GM19455 (cell line): ENCODE measurements around the gene NEU3.
"Not testable (repeated sequence)": the region's sequence is repeated elsewhere in the genome, so short reads cannot be mapped to it uniquely, and the experiment has no call there.

Experiments
- ATAC-seq: cut with Tn5 transposase; IDR thresholded peaks from one replicate; pipeline ENCODE4 v1.9.1; 2021; ENCODE audit not compliant: unreplicated experiment

NEU3 gene, protein sequence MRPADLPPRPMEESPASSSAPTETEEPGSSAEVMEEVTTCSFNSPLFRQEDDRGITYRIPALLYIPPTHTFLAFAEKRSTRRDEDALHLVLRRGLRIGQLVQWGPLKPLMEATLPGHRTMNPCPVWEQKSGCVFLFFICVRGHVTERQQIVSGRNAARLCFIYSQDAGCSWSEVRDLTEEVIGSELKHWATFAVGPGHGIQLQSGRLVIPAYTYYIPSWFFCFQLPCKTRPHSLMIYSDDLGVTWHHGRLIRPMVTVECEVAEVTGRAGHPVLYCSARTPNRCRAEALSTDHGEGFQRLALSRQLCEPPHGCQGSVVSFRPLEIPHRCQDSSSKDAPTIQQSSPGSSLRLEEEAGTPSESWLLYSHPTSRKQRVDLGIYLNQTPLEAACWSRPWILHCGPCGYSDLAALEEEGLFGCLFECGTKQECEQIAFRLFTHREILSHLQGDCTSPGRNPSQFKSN

DNA sequence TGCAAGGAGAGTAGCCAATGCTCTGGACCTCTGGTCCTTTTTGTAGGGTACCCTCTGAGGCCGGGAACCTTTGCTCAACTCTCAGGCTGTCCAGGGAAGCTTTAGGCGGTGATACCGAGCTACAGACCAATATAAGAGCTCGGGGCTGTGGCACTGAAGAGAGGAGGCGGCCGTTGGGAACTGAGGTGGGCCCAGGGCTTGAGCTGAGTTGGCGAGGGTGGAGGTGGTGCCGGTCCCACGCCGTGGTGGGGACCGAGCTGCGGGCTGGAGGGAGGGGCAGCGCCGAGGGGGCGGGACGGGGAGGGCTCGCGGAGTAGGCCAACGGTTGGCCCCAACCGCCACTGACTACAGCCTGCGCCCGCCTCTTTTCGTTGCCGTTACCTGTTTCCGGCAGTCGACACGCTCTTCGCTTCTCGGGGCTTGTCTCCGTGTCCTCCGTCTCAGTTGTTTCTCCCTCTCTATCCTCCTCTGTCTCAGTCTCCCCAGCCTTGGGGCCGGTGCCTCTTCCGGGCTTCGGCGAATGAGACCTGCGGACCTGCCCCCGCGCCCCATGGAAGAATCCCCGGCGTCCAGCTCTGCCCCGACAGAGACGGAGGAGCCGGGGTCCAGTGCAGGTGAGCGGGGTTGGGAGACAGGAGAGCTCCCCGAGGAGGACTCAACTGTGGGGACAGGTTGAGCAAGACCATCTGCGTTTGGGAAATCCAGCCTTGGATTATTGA lies at the start of gene NEU3:
Gene NEU3, plus strand, starts transcription at position 393 of the 719 bp plus-strand sequence. Its CDS starts 128 bp downstream, at position 521.
- peak; percentile 80 for ATAC-seq

DNA sequence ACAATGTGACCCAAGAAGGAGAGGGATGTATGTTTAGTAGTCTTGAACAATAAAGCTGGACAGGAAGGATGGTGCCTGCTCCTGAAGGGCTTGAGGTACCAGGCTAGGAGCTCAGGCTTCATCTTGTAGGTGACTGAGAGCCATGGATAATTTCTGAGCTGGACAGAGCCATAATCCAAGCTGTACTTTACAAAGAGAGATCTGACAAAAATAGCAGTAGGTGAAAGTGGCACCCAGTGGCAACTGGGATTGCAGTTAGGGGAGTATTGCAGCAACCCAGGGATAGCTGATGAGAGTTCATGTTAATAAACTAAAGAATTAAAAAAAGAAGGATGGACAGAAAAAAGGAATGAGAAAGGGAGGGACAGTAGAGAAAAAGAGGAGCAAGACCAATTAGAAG lies 47.2 kb upstream of the NEU3 start:
- no peak for ATAC-seq

DNA sequence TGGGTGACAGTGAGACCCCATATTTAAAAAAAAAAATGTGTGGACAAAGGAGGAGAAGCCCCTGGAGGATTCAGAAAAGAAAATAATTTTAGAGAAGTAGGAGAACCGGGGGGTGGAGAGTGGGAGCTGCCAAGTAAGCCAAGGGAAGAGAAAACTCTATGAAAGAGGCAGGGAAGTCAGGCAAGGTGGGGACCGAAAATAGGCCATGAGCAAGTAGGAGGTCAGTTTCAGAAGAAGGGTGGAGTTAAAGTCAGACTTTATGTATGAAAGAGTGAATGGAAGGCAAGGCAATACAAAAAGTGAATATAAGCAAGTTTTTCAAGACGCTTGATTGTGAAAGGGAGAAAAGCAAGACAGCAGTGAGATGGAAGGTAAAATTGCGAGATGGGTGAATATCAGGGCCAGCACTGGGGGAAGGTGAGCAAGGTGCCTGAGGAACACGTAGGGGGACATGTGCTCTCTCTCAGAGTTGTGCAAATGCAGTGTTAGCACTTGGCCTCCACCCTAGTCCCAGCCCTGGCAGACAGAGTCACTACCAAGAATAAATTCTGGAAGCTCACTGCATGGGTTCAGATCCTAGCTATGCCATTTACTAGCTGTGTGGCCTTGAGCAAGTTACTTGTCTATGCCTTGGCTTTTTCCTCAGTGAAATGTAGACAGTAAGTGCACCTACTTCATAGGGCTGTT lies 46.5 kb upstream of the NEU3 start:
- ATAC-seq = no peak

DNA sequence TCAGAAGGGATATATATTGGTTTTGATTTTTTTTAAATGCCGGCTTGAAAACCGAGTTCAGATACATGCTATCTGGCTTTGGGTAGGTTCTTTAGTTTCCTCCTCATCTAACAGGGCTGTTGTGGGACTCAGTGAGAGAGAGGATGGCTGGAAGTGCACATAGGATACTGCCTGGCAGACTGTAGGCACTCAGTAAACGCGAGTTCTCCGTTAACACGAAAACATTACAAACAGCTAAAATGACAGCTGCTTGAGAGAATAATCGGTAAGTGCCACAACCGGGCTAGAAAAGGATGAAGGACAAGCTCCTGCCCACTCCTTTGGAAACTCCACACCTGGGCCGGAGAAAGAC lies 40.2 kb upstream of the NEU3 start:
- ATAC-seq = peak; percentile 28

DNA sequence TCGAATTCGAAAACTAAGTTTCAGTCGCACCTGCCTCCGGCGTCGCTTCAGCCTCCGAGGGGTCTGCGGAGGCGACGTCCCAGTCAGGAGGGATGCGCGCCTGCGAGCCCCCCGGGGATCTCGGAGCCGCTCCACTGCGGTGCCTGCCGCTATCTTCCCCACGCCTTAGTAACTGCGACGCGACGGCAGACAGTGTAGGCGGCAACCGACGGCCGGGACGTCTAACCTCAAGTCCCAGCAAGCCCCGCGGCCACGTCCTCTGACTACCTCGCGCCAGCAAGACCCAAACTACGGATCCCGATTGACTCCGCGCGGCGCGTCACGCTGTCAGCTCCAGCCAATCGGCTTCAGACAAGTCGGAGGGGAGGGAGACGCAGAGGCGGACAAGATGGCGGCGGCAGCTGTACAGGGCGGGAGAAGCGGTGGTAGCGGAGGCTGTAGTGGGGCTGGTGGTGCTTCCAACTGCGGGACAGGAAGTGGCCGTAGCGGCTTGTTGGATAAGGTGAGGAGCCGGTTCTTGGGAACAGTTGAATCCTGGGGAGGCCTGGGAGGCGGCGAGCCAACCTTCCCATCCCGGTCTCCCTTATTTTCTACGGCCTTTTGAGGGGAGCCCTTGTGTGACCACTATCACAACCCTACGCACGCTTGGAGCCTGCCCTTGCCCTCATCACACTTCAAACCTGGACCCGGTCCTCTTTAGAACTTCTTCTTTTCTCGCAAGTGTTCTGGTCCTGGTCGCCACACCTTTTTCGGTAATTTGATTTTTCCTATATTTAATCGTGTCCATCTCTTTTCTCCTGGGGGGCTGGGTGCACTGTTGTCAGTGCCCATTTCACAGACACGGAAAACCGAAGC lies 39.6 kb upstream of the NEU3 start, which contains the start of the genes SPCS2 and XRRA1:
Gene SPCS2, plus strand, starts transcription at position 369 of the 855 bp plus-strand sequence. Its CDS starts 20 bp downstream, at position 389.
Gene XRRA1, minus strand, starts transcription at position 194 of the 855 bp plus-strand sequence. CDS start 8,213 bp downstream, outside the sequence.
- ATAC-seq = peak; percentile 89

DNA sequence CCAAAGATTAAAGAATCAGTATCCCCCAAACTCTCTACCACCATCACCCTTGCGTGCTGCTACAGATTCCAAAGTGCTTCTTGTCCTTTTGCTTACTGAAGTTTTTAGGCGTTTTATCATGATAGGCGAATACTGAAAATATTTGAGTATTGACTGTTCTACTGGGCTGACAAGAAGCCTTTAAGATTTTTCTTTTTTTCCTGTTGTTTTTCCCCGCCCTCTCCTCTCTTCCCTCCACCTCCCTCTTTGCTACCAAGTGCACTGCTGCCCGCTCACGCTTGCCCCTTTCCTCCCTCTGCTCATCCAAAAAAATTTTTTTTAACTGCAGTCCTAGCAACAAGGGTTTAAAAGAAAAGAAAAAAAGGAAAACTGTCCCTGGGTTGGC lies 39.0 kb upstream of the NEU3 start:
- no peak for ATAC-seq

DNA sequence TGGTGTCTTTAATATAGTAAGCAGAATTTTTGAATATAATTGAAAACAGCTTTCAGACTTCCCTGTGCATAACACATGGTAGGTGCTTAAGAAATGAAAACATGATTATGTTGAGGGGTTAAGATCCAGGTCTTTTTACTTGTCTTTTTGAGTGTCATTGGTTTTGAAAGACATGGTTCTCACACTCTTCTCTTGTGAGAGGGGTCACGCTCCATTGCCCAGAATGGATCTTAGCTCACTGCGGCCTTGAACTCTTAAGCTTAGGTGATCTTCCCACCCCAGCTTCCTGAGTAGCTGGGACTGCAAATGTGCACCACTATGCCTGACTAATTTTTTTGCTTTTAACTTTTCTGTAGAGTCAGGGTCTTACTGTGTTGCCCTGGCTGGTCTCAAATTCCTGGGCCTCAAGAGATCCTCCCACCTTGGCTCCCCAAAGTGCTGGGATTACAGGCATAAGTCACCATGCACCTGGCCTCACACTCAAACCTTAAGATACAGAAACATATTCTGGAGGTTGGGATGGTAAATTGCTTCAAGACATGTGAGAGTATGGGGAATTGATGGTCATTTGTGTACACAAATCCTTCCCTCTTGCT lies 38.3 kb upstream of the NEU3 start:
- no peak for ATAC-seq

DNA sequence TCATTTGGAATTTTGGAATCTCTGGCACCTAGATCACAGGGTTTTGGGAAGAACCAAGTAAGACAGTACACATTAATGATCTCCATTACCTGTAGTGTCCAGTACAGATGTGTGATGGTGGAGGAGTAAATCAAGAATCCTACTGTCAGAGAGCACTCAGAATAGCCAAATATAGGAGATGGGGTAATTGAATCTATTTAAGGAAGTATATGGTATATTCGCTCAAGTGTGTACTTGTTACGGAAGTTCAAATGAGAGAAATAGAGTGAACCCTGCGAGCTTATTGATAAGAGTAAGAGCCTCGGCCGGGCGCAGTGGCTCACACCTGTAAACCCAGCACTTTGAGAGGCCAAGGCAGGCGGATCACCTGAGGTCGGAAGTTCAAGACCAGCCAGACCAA lies 37.5 kb upstream of the NEU3 start:
- ATAC-seq = no peak

DNA sequence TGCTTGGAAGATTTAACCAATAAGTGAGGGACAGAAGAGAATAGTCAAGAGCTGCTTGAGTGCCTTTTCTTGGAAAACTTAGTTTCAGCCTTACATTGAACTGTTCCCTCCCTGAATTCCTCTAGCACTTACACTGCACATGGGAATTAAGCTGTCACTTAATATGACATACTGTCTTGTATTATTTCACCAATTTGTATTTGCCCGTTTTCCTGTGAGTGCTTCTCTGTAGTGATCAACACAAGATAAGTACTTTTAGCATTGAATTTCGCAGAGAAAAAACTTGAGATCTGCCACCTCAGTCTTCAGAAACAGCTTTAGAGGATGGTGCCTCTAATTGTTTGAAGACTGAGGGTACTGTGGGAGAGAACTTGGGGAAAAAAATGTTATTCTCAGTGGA lies 36.0 kb upstream of the NEU3 start:
- ATAC-seq = no peak

DNA sequence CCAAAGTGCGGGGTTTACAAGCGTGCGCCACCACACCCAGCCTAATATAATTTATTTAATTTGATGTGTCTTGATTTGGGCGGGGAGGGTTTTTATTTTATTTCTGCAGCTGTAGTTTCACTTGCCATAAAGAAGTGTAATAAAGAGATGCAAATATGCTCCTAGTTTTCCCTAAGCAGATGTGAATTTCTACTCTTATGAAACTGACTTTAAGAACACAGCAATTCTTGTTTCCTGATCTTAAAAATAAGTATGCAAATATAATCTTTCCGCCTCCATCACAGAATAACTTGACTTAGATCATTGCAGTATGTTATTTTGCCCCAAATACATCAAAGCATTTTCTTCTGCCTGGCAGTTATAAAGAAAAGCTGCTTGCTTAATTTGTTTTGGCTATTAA lies 35.3 kb upstream of the NEU3 start:
- ATAC-seq = no peak

DNA sequence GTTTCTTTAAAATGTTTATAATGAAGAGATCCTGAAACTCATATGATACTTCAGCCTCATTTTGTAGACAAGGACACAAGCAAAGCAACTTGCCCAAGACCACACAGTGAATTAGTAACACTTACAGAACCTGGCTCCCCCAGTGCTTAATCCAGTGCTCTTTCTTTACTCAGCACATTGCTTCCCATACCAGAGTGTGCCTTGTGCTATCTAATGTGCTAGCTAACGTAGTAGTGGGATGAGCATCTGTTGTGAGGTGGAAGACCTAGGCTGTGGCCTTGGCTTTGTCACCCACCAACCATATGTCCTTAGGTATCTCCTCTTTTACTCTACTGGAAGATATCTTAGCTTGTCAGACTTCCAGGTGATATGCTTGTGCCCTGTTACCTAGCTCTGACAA lies 34.5 kb upstream of the NEU3 start:
- no peak for ATAC-seq

DNA sequence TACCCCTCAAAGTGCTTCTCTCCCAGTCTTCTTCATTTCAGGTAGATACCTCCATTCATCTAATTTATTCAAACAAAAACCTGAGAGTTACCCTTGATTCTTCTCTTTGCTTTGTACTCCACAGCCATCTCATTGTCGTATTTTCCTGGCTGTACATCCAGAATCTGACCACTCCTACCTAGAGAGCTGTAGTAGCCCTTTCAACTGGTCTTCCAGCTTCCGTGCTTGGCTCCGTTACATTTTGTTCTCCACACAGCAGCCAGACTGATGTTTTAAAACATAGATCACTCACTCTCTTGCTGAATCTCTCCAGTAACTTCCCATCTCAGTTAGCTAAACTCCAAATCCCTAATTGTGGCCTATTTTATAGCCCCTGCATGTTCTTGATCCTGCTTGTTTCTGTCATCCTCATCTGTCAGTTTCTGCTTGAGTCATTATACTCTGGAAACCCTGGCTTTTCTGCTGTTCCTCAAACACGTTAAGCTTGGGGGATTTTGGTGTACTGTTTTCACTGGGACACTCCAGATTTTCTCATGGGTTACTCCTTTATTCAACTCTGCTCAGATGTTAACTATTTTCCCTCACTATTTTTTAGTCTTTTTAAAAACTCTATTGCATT lies 32.2 kb upstream of the NEU3 start:
- no peak for ATAC-seq

DNA sequence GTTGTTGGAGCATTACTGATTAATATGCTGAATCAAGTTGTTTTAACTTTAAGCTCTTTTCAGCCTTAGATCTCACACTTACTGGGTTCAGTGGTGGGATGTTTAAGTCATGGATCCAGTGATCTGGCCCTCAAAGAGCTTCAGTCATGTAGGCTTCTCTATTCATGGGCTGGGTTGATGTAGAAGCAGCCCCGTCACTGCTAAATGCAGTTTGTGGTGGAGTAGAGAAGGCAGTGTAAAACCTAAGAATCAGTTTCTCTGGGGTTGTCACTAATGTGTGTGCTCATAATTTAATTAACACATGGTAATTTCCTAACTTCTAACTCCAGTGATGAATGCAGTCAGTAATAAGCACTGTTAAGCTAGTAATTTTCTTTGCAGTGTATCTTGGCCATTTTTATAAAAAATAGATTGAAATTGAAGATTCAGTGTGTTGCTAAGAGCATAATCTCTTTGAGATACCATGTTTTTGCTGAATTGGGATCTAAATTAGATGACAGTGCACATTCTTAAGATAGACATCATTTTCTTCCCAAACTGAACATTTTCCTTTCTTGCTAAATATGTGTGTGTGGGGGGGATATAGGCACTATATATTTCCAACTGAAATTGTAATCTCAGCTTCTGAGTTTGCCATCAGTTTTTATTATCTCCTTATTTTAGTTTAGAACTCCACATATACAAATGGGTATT lies 30.6 kb upstream of the NEU3 start:
- ATAC-seq = no peak

DNA sequence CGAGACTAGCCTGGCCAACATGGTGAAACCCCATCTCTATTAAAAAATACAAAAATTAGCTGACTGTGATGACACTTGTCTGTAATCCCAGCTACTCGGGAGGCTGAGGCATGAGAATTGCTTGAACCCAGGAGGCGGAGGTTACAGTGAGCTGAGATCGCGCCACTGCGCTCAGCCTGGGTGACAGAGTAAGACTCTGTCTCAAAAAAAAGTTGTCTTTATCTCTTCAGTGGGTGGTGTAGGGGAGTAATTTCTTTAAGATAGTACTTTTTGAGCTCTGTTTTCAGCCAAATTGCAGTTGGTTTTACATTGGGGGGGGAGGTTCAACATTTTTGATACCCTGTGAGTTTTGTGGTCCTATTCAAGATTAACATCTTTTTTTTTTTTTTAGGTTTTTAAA lies 28.6 kb upstream of the NEU3 start:
- ATAC-seq = not testable (repeated sequence)

DNA sequence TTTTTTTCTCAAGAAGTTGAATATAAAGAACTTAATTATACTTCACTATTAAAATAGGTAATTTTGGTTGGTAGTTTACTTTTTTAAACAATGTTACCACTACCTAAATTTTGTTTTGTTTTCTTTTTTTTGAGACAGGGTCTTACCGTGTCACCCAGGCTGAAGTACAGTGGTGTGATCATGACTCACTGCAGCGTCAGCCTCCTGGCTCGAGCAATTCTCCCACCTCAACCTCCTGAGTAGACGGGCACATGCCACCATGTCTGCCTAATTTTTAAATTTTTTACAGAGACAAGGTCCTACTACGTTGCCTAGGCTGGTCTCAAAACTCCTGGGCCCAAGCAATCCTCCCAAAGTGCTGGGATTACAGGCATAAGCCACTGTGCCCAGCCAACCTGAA lies 22.1 kb upstream of the NEU3 start:
- ATAC-seq = no peak

DNA sequence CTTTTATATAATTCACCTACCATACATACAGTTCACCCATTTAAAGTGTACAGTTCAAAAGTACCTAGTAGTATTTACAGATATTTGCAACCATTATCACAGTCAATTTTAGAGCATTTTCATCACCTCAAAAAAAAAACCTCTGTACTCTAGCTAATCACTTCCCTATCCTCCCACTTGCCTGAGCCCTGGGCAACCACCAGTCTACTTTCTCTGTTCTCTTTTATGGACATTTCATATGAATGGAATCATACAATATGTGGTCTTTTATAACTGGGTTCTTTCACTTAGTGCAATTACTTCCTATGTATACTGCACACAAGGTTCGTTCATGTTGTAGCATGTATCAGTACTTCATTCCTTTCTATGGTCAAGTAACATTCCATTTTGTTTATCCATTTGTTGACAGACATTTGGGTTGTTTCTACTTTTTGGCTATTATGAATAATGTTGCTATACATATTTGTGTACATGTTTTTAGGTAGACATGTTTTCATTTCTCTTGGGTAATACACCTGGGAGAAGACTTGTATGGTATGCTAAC lies 17.8 kb upstream of the NEU3 start:
- ATAC-seq = no peak

DNA sequence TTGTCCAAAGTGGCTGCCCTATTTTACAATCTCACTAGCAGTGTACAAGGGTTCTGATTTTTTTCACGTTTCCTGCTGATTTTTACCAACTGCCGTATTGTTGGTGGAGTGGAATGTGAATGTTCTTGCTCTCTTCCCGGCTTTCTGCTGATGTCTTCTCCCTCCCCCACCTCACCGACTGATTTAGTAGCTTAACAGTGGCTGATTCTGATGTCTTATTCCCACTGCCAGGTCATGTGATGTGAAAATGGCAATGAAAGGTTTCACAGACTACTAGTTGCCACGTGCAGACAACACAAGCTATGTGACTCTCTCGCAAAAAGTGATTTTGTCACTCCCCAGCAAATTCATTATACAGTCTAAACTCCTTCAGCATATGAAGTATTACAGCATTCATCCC lies 17.3 kb upstream of the NEU3 start:
- ATAC-seq = no peak

DNA sequence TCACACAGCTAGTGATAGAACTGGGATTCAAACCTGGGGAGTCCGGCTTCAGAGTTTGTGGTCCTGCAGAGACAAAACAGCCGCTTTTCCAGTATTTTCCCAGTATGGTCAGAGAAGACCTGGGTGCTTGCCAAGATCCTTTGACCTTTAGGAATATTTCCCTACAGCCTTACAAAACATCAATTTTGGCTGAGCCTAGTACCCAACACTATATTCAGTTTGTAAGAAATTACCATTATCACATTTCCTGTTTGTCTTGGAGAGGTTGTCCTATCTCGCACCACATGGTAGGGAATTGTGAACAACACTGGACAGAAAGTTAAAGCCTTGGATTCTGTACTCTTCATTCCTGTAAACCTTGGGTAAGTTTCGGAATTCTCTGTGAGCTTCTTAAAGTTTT lies 10.7 kb upstream of the NEU3 start:
- ATAC-seq = no peak

DNA sequence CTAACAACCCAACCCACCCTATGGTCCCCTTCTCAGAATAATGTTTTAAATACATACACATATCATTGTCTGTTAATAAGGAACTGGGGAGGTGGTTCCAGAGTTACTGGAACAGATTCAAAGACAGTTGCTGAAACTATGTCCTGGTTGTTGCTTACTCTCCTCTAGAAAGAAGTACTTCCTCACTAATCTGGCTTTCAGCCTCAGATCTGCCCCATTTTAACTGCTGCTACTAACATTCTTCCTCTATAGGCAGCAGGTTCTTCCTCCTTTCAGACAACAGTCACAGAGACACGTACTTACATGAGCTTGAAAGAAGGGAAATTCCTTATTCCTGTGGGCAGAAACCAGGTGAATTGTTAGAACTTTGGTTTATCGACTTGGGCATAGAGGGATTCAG lies 8.1 kb upstream of the NEU3 start:
- no peak for ATAC-seq
